Right ventricle myocardium superior (tissue), 1 donor: ENCODE data around the gene OR5H1. TPM values are rescaled to one million over a fixed set of nuclear protein-coding genes. Genes with fewer than 3 reads are reported as not detected.

Source experiments
- ATAC-seq: fragments of 200-7000 bp; cut with Tn5 transposase; one replicate; pipeline ENCODE4 v1.9.1; 2020; ENCODE audit warnings: mild to moderate bottlenecking; ENCODE audit not compliant: poor library complexity
- DNase-seq: peaks from one replicate; pipeline ENCODE4 v3.0.0-alpha.2; 2020
- intact Hi-C: fragments of 100-400 bp; cut with DNase I; formaldehyde crosslinking; loops from one replicate; pipeline ENCODE4 v1.11.2; 2022
- total RNA-seq: library from RNA; stranded (reverse); fragmentation: NEBNext Ultra II Directional; extraction: Animal tissue kit (Norgen Biotek cat#: 25700); gene quantifications from one replicate; pipeline ENCODE4 v1.2.1, GENCODE V29; 2021
- donor health status: DM: no; HTN: yes; CAD: no; lungs with severe emphysema.

The OR5H1 gene
- total RNA-seq, 1 donor from 2014 or later = not detected

DNA sequence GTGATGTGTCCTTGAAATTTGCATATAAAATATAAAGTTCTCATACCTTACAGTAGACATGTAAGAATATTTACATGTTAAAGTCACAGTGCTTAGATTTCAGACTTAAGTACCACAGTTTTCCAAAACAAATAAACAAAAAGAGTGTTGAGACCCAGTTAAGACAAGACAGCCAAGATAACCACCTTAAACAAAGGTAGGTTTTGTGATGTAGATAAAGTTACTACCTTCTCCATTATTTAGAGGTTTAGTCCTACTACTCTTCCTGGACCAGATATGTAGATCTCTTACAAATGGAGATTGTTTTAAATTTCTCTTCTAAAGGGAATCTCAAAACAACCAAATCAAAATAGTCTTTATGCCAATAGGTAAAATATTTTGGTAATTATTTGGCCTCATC, 51.7 kb downstream of the OR5H1 start:
- DNase-seq = no peak
- intact Hi-C loops = no loop called here
- no peak for ATAC-seq

DNA sequence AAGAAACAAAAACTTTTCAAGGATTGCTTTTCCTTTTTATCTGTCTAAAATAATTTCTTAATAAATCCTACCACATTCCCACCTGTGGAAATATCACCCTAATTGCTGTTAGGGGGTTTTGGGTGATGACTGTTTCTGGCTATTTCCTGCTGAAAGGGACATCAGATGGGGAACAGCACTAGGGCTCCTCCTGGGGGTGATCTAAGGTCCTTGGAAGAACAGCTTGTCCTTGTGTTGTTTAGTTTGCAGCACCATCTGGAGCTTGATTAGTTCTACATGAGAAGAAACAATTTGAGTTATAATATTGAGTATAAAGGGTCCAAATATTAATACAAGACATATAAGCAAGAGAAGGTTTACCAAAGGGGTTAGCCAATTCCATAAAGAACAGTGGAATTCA, 54.7 kb downstream of the OR5H1 start:
- intact Hi-C loops = no loop called here
- no peak for ATAC-seq
- no peak for DNase-seq

Other genes with a start within 250 kb of the OR5H1 start
- 9.5 TPM for gene RIOX2, start 158.3 kb upstream of the OR5H1 start, total RNA-seq
- not detected for gene GABRR3, start 95.4 kb upstream of the OR5H1 start, total RNA-seq
- not detected for gene OR5AC2, start 43.5 kb upstream of the OR5H1 start, total RNA-seq
- not detected for gene OR5H14, start 16.8 kb downstream of the OR5H1 start, total RNA-seq
- not detected for gene OR5H15, start 36.0 kb downstream of the OR5H1 start, total RNA-seq
- not detected for gene OR5H6, start 133.5 kb downstream of the OR5H1 start, total RNA-seq
- gene OR5H2, start 151.8 kb downstream of the OR5H1 start, total RNA-seq = not detected
- gene OR5K4, start 223.1 kb downstream of the OR5H1 start, total RNA-seq = not detected